ENCODE data around the gene PSMD5. TPM values are rescaled to one million over a fixed set of nuclear protein-coding genes. Genes with fewer than 3 reads are reported as not detected.

PSMD5 gene
- polyA plus RNA-seq, 1 donor from 2014 or later: 11.7 TPM

DNA sequence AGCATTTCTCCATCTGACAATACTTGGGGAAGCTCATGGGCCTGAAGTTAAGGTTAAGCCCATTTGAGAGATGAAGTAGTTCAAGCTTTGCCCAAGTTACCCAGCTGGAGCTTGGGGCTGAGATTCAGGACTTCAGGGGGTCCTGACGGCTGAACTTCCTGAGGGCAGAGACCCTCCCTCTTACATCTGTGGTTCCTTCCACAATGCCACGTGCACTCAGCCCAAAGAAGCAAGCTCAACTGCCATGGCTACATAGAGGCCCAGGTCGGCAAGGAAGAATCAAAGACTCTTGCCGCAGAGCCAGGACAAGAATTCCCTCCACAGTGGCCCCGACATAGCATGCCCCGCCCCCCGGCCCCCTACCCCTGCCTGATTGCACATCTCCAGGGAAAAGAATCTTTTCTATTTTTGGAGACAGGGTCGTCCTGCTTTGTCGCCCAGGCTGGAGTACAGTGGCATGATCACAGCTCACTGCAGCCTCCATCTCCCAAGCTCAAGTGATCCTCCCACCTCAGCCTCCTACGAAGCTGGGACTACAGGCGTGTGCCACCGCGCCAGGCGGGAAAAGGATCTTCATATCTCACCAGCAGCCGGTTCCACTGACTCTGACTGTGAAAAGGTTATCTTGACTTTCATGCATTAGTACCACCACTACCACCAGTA, 25.1 kb upstream of the PSMD5 start:
- H3K36me3 ChIP-seq (ENCODE audit: insufficient read depth, low read length): no peaks in the 10 kb centered on the region
- no peaks in the 10 kb centered on the region for H3K9me2 ChIP-seq (ENCODE audit: insufficient read depth, low read length)
- no peak overlapping the region for H2AFZ ChIP-seq (ENCODE audit: low read depth, low read length)
- TF ChIP-seq EP300 (conservative IDR thresholded peaks at IDR 0.05; ENCODE audit: poor library complexity, severe bottlenecking): no peak
- no peak overlapping the region for H3K27ac ChIP-seq (ENCODE audit: low read length)
- H3K79me2 ChIP-seq (replicated peaks; ENCODE audit: insufficient read depth, low read length): no peaks in the 10 kb centered on the region
- no peaks in the 10 kb centered on the region for H4K20me1 ChIP-seq (ENCODE audit: insufficient read depth)
- no peak overlapping the region for H3K4me2 ChIP-seq (ENCODE audit: low read length)
- no peaks in the 10 kb centered on the region for H3K9me3 ChIP-seq (ENCODE audit: low read length)
- H3F3A ChIP-seq (ENCODE audit: insufficient read depth, low read length, poor library complexity, severe bottlenecking): no peaks in the 10 kb centered on the region
- peak overlapping the region; percentile 61 for H3K4me3 ChIP-seq (ENCODE audit: low read length)
- H3K27me3 ChIP-seq (ENCODE audit: insufficient read depth, low read depth, low read length): no peaks in the 10 kb centered on the region
- H3K9ac ChIP-seq (ENCODE audit: low read length): no peak overlapping the region

DNA sequence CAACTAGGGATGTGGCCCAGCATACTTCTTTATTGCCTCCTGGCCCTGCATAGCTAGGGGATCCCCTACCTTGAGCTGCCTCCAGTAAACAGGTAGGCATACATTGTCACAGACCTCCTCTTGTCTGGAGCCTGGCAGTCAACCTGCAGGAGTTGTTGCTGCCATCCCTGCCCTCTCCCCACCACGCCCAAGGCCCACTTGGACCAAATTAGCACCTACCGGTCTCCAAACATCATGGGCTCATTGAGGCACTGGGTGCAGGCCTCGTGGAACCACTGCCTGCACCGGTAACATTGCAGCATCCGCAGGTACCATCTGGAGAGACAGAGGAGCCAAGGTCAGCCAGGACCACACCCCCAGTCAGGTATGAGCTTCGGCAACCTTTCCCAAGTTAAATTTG, 23.9 kb upstream of the PSMD5 start:
- Histone ChIP-seq H2AFZ (ENCODE audit: low read depth, low read length) (no peak overlapping the region), H3K9me2 (ENCODE audit: insufficient read depth, low read length) (no peaks in the 10 kb centered on the region), H3K79me2 (replicated peaks; ENCODE audit: insufficient read depth, low read length) (no peaks in the 10 kb centered on the region), H3K27ac (ENCODE audit: low read length) (no peak overlapping the region), H3K9me3 (ENCODE audit: low read length) (no peaks in the 10 kb centered on the region), H3K4me2 (ENCODE audit: low read length) (no peak overlapping the region), H3K27me3 (ENCODE audit: insufficient read depth, low read depth, low read length) (no peaks in the 10 kb centered on the region), H3F3A (ENCODE audit: insufficient read depth, low read length, poor library complexity, severe bottlenecking) (no peaks in the 10 kb centered on the region), H4K20me1 (ENCODE audit: insufficient read depth) (no peaks in the 10 kb centered on the region), H3K36me3 (ENCODE audit: insufficient read depth, low read length) (no peaks in the 10 kb centered on the region), H3K9ac (ENCODE audit: low read length) (no peak overlapping the region), H3K4me3 (ENCODE audit: low read length) (no peak overlapping the region)
- TF ChIP-seq MXI1 (conservative IDR thresholded peaks at IDR 0.05; ENCODE audit: poor library complexity, severe bottlenecking) (no peak), POLR2AphosphoS5 (IDR thresholded peaks at IDR 0.05) (no peak), SMC3 (conservative IDR thresholded peaks at IDR 0.05; ENCODE audit: poor library complexity) (no peak), EZH2 (IDR thresholded peaks at IDR 0.05; ENCODE audit: borderline replicate concordance, insufficient read depth, low read length, poor library complexity, severe bottlenecking) (no peak), EP300 (conservative IDR thresholded peaks at IDR 0.05; ENCODE audit: poor library complexity, severe bottlenecking) (no peak), TAF1 (IDR thresholded peaks at IDR 0.05; ENCODE audit: low read depth) (no peak), RAD21 (conservative IDR thresholded peaks at IDR 0.05) (no peak)
- TF ChIP-seq, protein P1, sequence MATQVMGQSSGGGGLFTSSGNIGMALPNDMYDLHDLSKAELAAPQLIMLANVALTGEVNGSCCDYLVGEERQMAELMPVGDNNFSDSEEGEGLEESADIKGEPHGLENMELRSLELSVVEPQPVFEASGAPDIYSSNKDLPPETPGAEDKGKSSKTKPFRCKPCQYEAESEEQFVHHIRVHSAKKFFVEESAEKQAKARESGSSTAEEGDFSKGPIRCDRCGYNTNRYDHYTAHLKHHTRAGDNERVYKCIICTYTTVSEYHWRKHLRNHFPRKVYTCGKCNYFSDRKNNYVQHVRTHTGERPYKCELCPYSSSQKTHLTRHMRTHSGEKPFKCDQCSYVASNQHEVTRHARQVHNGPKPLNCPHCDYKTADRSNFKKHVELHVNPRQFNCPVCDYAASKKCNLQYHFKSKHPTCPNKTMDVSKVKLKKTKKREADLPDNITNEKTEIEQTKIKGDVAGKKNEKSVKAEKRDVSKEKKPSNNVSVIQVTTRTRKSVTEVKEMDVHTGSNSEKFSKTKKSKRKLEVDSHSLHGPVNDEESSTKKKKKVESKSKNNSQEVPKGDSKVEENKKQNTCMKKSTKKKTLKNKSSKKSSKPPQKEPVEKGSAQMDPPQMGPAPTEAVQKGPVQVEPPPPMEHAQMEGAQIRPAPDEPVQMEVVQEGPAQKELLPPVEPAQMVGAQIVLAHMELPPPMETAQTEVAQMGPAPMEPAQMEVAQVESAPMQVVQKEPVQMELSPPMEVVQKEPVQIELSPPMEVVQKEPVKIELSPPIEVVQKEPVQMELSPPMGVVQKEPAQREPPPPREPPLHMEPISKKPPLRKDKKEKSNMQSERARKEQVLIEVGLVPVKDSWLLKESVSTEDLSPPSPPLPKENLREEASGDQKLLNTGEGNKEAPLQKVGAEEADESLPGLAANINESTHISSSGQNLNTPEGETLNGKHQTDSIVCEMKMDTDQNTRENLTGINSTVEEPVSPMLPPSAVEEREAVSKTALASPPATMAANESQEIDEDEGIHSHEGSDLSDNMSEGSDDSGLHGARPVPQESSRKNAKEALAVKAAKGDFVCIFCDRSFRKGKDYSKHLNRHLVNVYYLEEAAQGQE (IDR thresholded peaks at IDR 0.05; ENCODE audit: borderline replicate concordance): no peak
- TF ChIP-seq, protein P2, sequence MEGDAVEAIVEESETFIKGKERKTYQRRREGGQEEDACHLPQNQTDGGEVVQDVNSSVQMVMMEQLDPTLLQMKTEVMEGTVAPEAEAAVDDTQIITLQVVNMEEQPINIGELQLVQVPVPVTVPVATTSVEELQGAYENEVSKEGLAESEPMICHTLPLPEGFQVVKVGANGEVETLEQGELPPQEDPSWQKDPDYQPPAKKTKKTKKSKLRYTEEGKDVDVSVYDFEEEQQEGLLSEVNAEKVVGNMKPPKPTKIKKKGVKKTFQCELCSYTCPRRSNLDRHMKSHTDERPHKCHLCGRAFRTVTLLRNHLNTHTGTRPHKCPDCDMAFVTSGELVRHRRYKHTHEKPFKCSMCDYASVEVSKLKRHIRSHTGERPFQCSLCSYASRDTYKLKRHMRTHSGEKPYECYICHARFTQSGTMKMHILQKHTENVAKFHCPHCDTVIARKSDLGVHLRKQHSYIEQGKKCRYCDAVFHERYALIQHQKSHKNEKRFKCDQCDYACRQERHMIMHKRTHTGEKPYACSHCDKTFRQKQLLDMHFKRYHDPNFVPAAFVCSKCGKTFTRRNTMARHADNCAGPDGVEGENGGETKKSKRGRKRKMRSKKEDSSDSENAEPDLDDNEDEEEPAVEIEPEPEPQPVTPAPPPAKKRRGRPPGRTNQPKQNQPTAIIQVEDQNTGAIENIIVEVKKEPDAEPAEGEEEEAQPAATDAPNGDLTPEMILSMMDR (IDR thresholded peaks at IDR 0.05; ENCODE audit: poor library complexity, severe bottlenecking): no peak
